IPS-20b (cell line): ENCODE data around the gene SDCCAG8.
"Not testable (repeated sequence)": the region's sequence is repeated elsewhere in the genome, so short reads cannot be mapped to it uniquely, and the experiment has no call there.

Experiments
- H3K27ac ChIP-seq: one replicate; pipeline ENCODE4 v1.5.1; 2013; ENCODE audit warnings: low read length
- H3K27me3 ChIP-seq: 2 replicates; pipeline ENCODE4 v1.6.1; 2013; ENCODE audit warnings: mild to moderate bottlenecking, low read length, inconsistent platforms; ENCODE audit not compliant: insufficient read depth
- H3K36me3 ChIP-seq: 2 replicates; pipeline ENCODE4 v1.6.1; 2013; ENCODE audit warnings: low read depth, mild to moderate bottlenecking, inconsistent platforms, low read length, moderate library complexity; ENCODE audit not compliant: insufficient read depth
- H3K4me1 ChIP-seq: 2 replicates; pipeline ENCODE4 v1.6.1; 2013; ENCODE audit warnings: mild to moderate bottlenecking, control low read depth, inconsistent platforms, low read length, moderate library complexity; ENCODE audit not compliant: insufficient read depth
- H3K4me3 ChIP-seq: 2 replicates; pipeline ENCODE4 v1.5.1; 2013; ENCODE audit warnings: mild to moderate bottlenecking, low read length, inconsistent platforms
- H3K9ac ChIP-seq: 2 replicates; pipeline ENCODE4 v1.6.1; 2013; ENCODE audit warnings: low read depth, mild to moderate bottlenecking, inconsistent platforms, low read length, moderate library complexity
- H3K9me3 ChIP-seq: 2 replicates; pipeline ENCODE4 v1.6.1; 2013; ENCODE audit warnings: mild to moderate bottlenecking, low read depth, low read length, inconsistent platforms; ENCODE audit not compliant: insufficient read depth

Gene SDCCAG8

GRCh38 chr1:243255791-243256512 lies at the start of gene SDCCAG8:
SDCCAG8 (plus strand) TSS chr1:243256041; CDS start chr1:243256174, 133 bp downstream.
- peak within 1 kb of the TSS; percentile 85 for H3K9ac ChIP-seq
- no peaks in the 10 kb centered on the region for H3K9me3 ChIP-seq
- H3K4me3 ChIP-seq, result peak within 1 kb of the TSS; percentile 99
- no peaks in the 10 kb centered on the region for H3K27me3 ChIP-seq
- H3K36me3 ChIP-seq, result no peaks in the 10 kb centered on the region
- peaks cover 15% of the 10 kb centered on the region for H3K4me1 ChIP-seq
- peak within 1 kb of the TSS; percentile 91 for H3K27ac ChIP-seq

- not testable (repeated sequence) for H3K9me3 ChIP-seq, H3K27me3 ChIP-seq, H3K9ac ChIP-seq, H3K4me1 ChIP-seq, H3K27ac ChIP-seq, H3K4me3 ChIP-seq
- peaks cover 11% of the 10 kb centered on the region; the same call in 1 of the 2 replicates for H3K36me3 ChIP-seq
Measured at GRCh38 chr1:243211984-243212383, 43.9 kb upstream of the SDCCAG8 start.

- no peaks in the 10 kb centered on the region for H3K27me3 ChIP-seq
- H3K4me1 ChIP-seq, result no peaks in the 10 kb centered on the region; the same call in 1 of the 2 replicates
- H3K27ac ChIP-seq, result no peak overlapping the region
- H3K36me3 ChIP-seq, result peaks cover 23% of the 10 kb centered on the region; the same call in 1 of the 2 replicates
- H3K9me3 ChIP-seq, result no peaks in the 10 kb centered on the region
- H3K9ac ChIP-seq, result no peak overlapping the region
- no peak overlapping the region for H3K4me3 ChIP-seq
Measured at GRCh38 chr1:243213045-243213787, 42.6 kb upstream of the SDCCAG8 start.

GRCh38 chr1:243215276-243215875 lies 40.5 kb upstream of the SDCCAG8 start:
- not testable (repeated sequence) for H3K4me1 ChIP-seq, H3K27me3 ChIP-seq, H3K9me3 ChIP-seq, H3K27ac ChIP-seq
- Histone ChIP-seq H3K4me3 (peak overlapping the region; percentile 43; the same call in 1 of the 2 replicates), H3K9ac (peak overlapping the region; percentile 51; the same call in 1 of the 2 replicates), H3K36me3 (peaks cover 44% of the 10 kb centered on the region)

- Histone ChIP-seq H3K9ac (no peak overlapping the region; the same call in 1 of the 2 replicates), H3K4me1 (no peaks in the 10 kb centered on the region; the same call in 1 of the 2 replicates), H3K27ac (no peak overlapping the region), H3K36me3 (peaks cover 56% of the 10 kb centered on the region), H3K9me3 (no peaks in the 10 kb centered on the region), H3K4me3 (no peak overlapping the region), H3K27me3 (no peaks in the 10 kb centered on the region)
Measured at GRCh38 chr1:243216741-243217140, 39.1 kb upstream of the SDCCAG8 start.

- no peak overlapping the region for H3K9ac ChIP-seq
- H3K4me1 ChIP-seq, result no peaks in the 10 kb centered on the region; the same call in 1 of the 2 replicates
- no peaks in the 10 kb centered on the region for H3K9me3 ChIP-seq
- H3K27ac ChIP-seq, result no peak overlapping the region
- peaks cover 58% of the 10 kb centered on the region for H3K36me3 ChIP-seq
- H3K27me3 ChIP-seq, result no peaks in the 10 kb centered on the region
- H3K4me3 ChIP-seq, result no peak overlapping the region
Measured at GRCh38 chr1:243217349-243217748, 38.5 kb upstream of the SDCCAG8 start.

- Histone ChIP-seq H3K4me1 (no peaks in the 10 kb centered on the region; the same call in 1 of the 2 replicates), H3K9ac (no peak overlapping the region), H3K27me3 (no peaks in the 10 kb centered on the region), H3K36me3 (peaks cover 63% of the 10 kb centered on the region), H3K9me3 (no peaks in the 10 kb centered on the region), H3K4me3 (no peak overlapping the region), H3K27ac (no peak overlapping the region)
Measured at GRCh38 chr1:243218059-243218458, 37.8 kb upstream of the SDCCAG8 start.

- no peak overlapping the region for H3K27ac ChIP-seq
- peaks cover 29% of the 10 kb centered on the region for H3K9me3 ChIP-seq
- no peaks in the 10 kb centered on the region for H3K27me3 ChIP-seq
- no peak overlapping the region for H3K9ac ChIP-seq
- no peak overlapping the region for H3K4me3 ChIP-seq
- no peaks in the 10 kb centered on the region for H3K4me1 ChIP-seq
- peaks cover 30% of the 10 kb centered on the region for H3K36me3 ChIP-seq
Measured at GRCh38 chr1:243227622-243228021, 28.2 kb upstream of the SDCCAG8 start.

GRCh38 chr1:243229526-243229925 lies 26.3 kb upstream of the SDCCAG8 start:
- no peak overlapping the region for H3K27ac ChIP-seq
- no peak overlapping the region for H3K9ac ChIP-seq
- H3K36me3 ChIP-seq, result peaks cover 24% of the 10 kb centered on the region; the same call in 1 of the 2 replicates
- H3K9me3 ChIP-seq, result peaks cover 34% of the 10 kb centered on the region
- H3K27me3 ChIP-seq, result no peaks in the 10 kb centered on the region
- H3K4me1 ChIP-seq, result no peaks in the 10 kb centered on the region
- no peak overlapping the region for H3K4me3 ChIP-seq

- H3K27me3 ChIP-seq, result no peaks in the 10 kb centered on the region
- peaks cover 24% of the 10 kb centered on the region; the same call in 1 of the 2 replicates for H3K36me3 ChIP-seq
Measured at GRCh38 chr1:243230914-243231313, 24.9 kb upstream of the SDCCAG8 start.

GRCh38 chr1:243233908-243234307 lies 21.9 kb upstream of the SDCCAG8 start:
- Histone ChIP-seq H3K27ac (no peak overlapping the region), H3K27me3 (no peaks in the 10 kb centered on the region)

More at GRCh38 chr1:243230914-243231313, 24.9 kb upstream of the SDCCAG8 start:
- H3K4me3 ChIP-seq, result no peak overlapping the region
- peaks cover 34% of the 10 kb centered on the region for H3K9me3 ChIP-seq
- H3K4me1 ChIP-seq, result peaks cover 3% of the 10 kb centered on the region; the same call in 1 of the 2 replicates
- H3K27ac ChIP-seq, result no peak overlapping the region
- no peak overlapping the region for H3K9ac ChIP-seq

More at GRCh38 chr1:243233908-243234307, 21.9 kb upstream of the SDCCAG8 start:
- H3K4me1 ChIP-seq, result peaks cover 3% of the 10 kb centered on the region; the same call in 1 of the 2 replicates
- peaks cover 28% of the 10 kb centered on the region; the same call in 1 of the 2 replicates for H3K36me3 ChIP-seq
- peaks cover 34% of the 10 kb centered on the region for H3K9me3 ChIP-seq
- no peak overlapping the region for H3K4me3 ChIP-seq
- no peak overlapping the region for H3K9ac ChIP-seq
